ENCODE results near the gene KRT76.

DNA sequence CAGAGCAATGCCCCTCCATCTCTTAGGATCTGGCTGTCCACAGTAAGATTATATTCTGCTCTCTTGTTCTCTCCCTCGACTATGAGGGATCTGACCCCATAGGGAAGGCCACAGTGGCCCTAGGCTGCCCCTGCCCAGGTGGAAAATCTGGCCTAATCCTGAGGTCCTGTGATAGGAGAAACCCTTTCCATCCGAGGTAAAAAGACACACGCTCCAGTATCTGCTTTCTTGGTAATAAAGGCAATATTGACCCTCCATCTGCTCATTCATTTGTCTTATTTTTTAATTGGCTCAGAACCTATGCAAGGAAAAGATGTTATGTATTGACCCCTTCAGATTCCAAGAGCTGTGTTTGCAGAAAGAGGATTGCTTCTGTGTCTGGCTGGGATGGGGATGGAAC, 9.7 kb downstream of the KRT76 start:
- TF ChIP-seq CTCF (IDR thresholded peaks at IDR 0.05), result no peak
- TF ChIP-seq POLR2A (IDR thresholded peaks at IDR 0.05), result no peak

Data from testis (tissue), 2 donors.